T-helper 1 cell treated with Interleukin-12 subunit alpha and Interleukin-12 subunit beta and Interleukin-4 antibody, amounts not matched to agents 30 μg/mL and 1 μg/mL, for 36 hours (primary cell): Measurements from ENCODE around the gene THOC2.
"Not testable (repeated sequence)": the region's sequence is repeated elsewhere in the genome, so short reads cannot be mapped to it uniquely, and the experiment has no call there.

ENCODE experiments used
- H3K27ac Mint-ChIP-seq: one replicate; pipeline ENCODE4 v1.8.0; 2021; ENCODE audit warnings: mild to moderate bottlenecking, mixed read lengths
- H3K27me3 Mint-ChIP-seq: one replicate; pipeline ENCODE4 v1.8.0; 2021; ENCODE audit warnings: low read depth, mixed read lengths
- H3K36me3 Mint-ChIP-seq: one replicate; pipeline ENCODE4 v1.8.0; 2021; ENCODE audit warnings: low read depth, mixed read lengths
- H3K4me1 Mint-ChIP-seq: one replicate; pipeline ENCODE4 v1.8.0; 2021; ENCODE audit warnings: low read depth, mixed read lengths
- H3K4me3 Mint-ChIP-seq: one replicate; pipeline ENCODE4 v1.8.0; 2021; ENCODE audit warnings: mild to moderate bottlenecking, moderate library complexity, mixed read lengths
- H3K9me3 Mint-ChIP-seq: one replicate; pipeline ENCODE4 v1.8.0; 2021; ENCODE audit warnings: mixed read lengths

The THOC2 gene

GRCh38 chrX:123665197-123665596, 67.7 kb downstream of the THOC2 start:
- Mint-ChIP-seq H3K4me3 (no peak overlapping the region), H3K4me1 (no peaks in the 10 kb centered on the region), H3K9me3 (no peaks in the 10 kb centered on the region), H3K27ac (no peak overlapping the region), H3K36me3 (peaks cover 38% of the 10 kb centered on the region), H3K27me3 (no peaks in the 10 kb centered on the region)

- H3K4me1 Mint-ChIP-seq, H3K4me3 Mint-ChIP-seq, H3K27ac Mint-ChIP-seq, H3K27me3 Mint-ChIP-seq, H3K9me3 Mint-ChIP-seq: not testable (repeated sequence)
- peaks cover 37% of the 10 kb centered on the region for H3K36me3 Mint-ChIP-seq
Measured at GRCh38 chrX:123664467-123665167, 68.2 kb downstream of the THOC2 start.

GRCh38 chrX:123663720-123664119, 69.1 kb downstream of the THOC2 start:
- H3K9me3 Mint-ChIP-seq, H3K27me3 Mint-ChIP-seq, H3K4me3 Mint-ChIP-seq, H3K4me1 Mint-ChIP-seq, H3K27ac Mint-ChIP-seq: not testable (repeated sequence)
- peaks cover 34% of the 10 kb centered on the region for H3K36me3 Mint-ChIP-seq

- H3K27me3 Mint-ChIP-seq, H3K4me1 Mint-ChIP-seq, H3K9me3 Mint-ChIP-seq, H3K4me3 Mint-ChIP-seq, H3K27ac Mint-ChIP-seq: not testable (repeated sequence)
- H3K36me3 Mint-ChIP-seq: peaks cover 30% of the 10 kb centered on the region
Measured at GRCh38 chrX:123656507-123656906, 76.3 kb downstream of the THOC2 start.

DNA sequence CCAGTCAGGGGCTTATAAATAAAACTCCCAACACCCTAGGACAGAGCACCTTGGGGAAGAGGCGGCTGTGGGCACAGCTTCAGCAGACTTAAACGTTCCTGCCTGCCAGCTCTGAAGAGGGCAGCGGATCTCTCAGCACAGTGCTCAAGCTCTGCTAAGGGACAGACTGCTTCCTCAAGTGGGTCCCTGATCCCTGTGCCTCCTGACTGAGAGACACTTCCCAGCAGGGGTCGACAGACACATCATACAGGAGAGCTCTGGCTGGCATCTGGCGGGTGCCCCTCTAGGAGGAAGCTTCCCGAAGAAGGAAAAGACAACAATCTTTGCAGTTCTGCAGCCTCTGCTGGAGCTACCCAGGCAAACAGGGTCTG, 84.1 kb downstream of the THOC2 start:
- H3K4me1 Mint-ChIP-seq: peaks cover 19% of the 10 kb centered on the region
- not testable (repeated sequence) for H3K4me3 Mint-ChIP-seq, H3K9me3 Mint-ChIP-seq, H3K27me3 Mint-ChIP-seq, H3K27ac Mint-ChIP-seq
- H3K36me3 Mint-ChIP-seq: peaks cover 15% of the 10 kb centered on the region

DNA sequence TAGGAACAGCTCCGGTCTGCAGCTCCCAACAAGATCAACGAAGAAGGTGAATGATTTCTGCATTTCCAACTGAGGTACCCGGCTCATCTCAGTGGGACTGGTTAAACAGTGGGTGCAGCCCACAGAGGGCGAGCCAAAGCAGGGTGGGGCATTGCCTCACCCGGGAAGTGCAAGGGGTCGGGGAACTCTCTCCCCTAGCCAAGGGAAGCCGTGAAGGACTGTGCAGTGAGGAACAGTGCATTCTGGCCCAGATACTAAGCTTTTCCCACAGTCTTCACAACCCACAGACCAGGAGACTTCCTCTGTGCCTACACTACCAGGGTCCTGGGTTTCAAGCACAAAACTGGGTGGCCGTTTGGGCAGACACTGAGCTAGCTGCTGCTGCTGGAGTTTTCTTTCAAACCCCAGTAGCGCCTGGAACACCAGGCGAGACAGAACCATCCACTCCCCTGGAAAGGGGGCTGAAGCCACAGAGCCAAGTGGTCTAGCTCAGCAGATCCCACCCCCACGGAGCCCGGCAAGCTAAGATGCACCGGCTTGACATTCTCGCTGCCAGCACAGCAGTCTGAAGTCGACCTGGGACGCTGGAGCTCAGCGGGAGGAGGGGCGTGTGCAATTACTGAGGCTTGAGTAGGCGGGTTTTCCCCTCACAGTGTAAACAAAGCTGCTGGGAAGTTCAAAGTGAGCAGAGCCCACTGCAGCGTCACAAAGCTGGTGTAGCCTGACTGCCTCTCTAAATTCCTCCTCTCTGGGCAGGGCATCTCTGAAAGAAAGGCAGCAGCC, 84.6 kb downstream of the THOC2 start:
- no peaks in the 10 kb centered on the region for H3K9me3 Mint-ChIP-seq
- peaks cover 14% of the 10 kb centered on the region for H3K36me3 Mint-ChIP-seq
- peaks cover 19% of the 10 kb centered on the region for H3K4me1 Mint-ChIP-seq
- no peaks in the 10 kb centered on the region for H3K27me3 Mint-ChIP-seq
- no peak overlapping the region for H3K4me3 Mint-ChIP-seq
- H3K27ac Mint-ChIP-seq: no peak overlapping the region

DNA sequence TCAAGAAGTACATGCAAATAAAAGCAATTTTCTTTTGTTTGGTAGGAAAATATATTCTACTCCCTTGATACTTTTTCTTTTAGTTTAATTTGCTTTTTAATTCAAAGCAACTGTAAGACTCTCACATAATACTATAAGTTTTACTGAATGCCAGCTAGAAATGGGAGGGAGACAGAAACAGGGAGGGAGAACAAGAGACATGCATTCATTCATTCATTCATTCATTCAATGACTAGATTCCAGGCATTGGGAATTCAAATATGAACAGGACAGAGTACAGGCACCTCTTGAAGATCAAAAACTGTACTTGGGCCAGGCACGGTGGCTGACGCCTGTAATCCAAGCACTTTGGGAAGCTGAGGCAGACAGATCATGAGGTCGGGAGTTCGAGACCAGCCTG, 85.6 kb downstream of the THOC2 start:
- Mint-ChIP-seq H3K4me1 (peaks cover 18% of the 10 kb centered on the region), H3K4me3 (no peak overlapping the region), H3K27ac (no peak overlapping the region), H3K9me3 (no peaks in the 10 kb centered on the region), H3K27me3 (no peaks in the 10 kb centered on the region), H3K36me3 (peaks cover 9% of the 10 kb centered on the region)

- H3K4me3 Mint-ChIP-seq: no peak overlapping the region
- H3K4me1 Mint-ChIP-seq: peaks cover 6% of the 10 kb centered on the region
- H3K36me3 Mint-ChIP-seq: peaks cover 30% of the 10 kb centered on the region
- H3K9me3 Mint-ChIP-seq: no peaks in the 10 kb centered on the region
- H3K27me3 Mint-ChIP-seq: no peaks in the 10 kb centered on the region
- no peak overlapping the region for H3K27ac Mint-ChIP-seq
Measured at GRCh38 chrX:123629502-123629901, 103.3 kb downstream of the THOC2 start.

DNA sequence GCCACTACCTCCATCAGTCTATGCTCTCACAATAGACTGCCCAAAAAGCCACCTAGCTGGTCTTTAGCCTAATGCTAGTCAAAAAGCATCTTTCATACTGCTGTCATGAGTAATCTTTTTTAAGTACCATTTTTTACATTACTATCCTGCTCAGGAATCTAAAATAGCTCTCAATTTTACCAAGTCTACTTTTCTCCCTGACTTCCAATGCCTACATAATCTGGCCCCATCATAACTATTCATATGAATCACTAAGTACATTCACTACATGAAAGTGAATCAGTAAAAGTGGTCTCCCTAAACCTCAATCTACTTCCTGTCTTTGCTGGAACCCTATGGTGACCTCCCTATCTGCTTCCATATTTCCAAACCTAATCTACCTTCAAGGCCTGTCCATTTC, 105.9 kb downstream of the THOC2 start:
- Mint-ChIP-seq H3K27me3 (no peaks in the 10 kb centered on the region), H3K9me3 (no peaks in the 10 kb centered on the region), H3K27ac (peak overlapping the region; percentile 52), H3K4me1 (peaks cover 6% of the 10 kb centered on the region), H3K36me3 (peaks cover 32% of the 10 kb centered on the region), H3K4me3 (no peak overlapping the region)

DNA sequence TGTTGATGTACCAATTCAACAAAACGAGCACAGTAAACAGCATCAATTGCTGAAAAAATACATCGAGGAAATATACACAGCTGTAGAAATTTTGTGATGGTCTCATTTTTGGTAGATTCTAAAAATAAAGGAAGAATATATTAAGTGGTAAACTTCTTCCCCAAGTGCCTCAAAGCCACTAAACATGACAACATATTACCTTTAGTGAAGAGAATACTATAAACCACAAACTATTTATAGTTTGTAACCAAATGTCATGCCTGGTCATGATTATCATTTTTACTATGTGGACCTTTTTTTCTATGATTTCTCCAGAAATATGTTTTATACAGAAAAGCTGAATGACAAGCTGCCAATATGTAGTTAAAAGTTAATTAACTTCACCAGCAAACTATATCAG, 106.9 kb downstream of the THOC2 start:
- no peaks in the 10 kb centered on the region for H3K27me3 Mint-ChIP-seq
- peaks cover 6% of the 10 kb centered on the region for H3K4me1 Mint-ChIP-seq
- H3K36me3 Mint-ChIP-seq: peaks cover 37% of the 10 kb centered on the region
- no peak overlapping the region for H3K27ac Mint-ChIP-seq
- no peak overlapping the region for H3K4me3 Mint-ChIP-seq
- no peaks in the 10 kb centered on the region for H3K9me3 Mint-ChIP-seq

DNA sequence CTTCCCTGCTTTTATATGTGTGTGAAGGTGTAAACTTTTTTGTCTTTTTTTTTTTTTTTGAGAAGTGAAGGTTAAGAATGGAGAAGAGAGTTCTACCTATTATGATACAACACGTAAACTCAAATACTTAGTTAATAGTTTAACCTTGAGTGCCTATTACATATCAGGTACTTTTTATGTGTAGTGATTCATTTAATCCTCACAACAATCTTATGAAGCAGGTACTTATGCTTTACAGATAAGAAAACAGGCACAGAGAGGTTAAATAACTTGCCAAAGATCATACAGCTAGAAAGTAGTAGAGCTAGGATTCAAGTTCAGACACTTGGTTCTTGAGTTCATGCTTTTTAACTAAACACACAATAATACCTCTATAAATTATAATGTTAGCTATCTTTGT, 107.4 kb downstream of the THOC2 start:
- no peaks in the 10 kb centered on the region for H3K9me3 Mint-ChIP-seq
- H3K36me3 Mint-ChIP-seq: peaks cover 37% of the 10 kb centered on the region
- H3K27ac Mint-ChIP-seq: no peak overlapping the region
- H3K27me3 Mint-ChIP-seq: no peaks in the 10 kb centered on the region
- no peak overlapping the region for H3K4me3 Mint-ChIP-seq
- peaks cover 6% of the 10 kb centered on the region for H3K4me1 Mint-ChIP-seq

- H3K27me3 Mint-ChIP-seq: no peaks in the 10 kb centered on the region
- H3K4me1 Mint-ChIP-seq: peaks cover 1% of the 10 kb centered on the region
- H3K4me3 Mint-ChIP-seq: no peak overlapping the region
- H3K36me3 Mint-ChIP-seq: peaks cover 25% of the 10 kb centered on the region
- H3K27ac Mint-ChIP-seq: no peak overlapping the region
- H3K9me3 Mint-ChIP-seq: no peaks in the 10 kb centered on the region
Measured at GRCh38 chrX:123617007-123617406, 115.8 kb downstream of the THOC2 start.

DNA sequence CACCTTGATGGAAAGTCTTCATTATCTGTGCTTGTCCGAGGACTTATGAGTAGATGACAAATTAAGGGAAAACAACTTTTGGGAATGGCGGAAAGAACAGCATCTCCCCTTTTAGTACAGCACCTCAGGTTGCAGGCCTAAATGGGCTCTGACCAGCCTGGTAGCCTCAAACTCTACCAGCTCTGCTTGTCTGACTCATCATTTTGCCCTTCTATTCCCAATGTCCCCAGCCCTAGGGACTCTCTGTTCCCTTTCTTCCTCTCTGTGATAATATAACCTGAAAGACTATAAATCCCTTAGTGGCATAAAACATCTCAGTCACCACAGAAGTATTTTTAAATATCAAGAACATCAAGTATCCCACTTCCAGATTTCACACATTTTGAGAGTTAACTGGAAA, 121.9 kb downstream of the THOC2 start:
- no peak overlapping the region for H3K4me3 Mint-ChIP-seq

GRCh38 chrX:123607806-123608205, 125.0 kb downstream of the THOC2 start:
- Mint-ChIP-seq H3K27ac (no peak overlapping the region), H3K36me3 (peaks cover 25% of the 10 kb centered on the region), H3K9me3 (no peaks in the 10 kb centered on the region), H3K4me3 (no peak overlapping the region), H3K4me1 (peaks cover 3% of the 10 kb centered on the region), H3K27me3 (no peaks in the 10 kb centered on the region)

More for the DNA sequence above, 121.9 kb downstream of the THOC2 start:
- no peak overlapping the region for H3K27ac Mint-ChIP-seq
- H3K9me3 Mint-ChIP-seq: no peaks in the 10 kb centered on the region
- H3K36me3 Mint-ChIP-seq: peaks cover 35% of the 10 kb centered on the region
- H3K27me3 Mint-ChIP-seq: no peaks in the 10 kb centered on the region
- H3K4me1 Mint-ChIP-seq: peaks cover 3% of the 10 kb centered on the region

- Mint-ChIP-seq H3K27me3 (no peaks in the 10 kb centered on the region), H3K27ac (no peak overlapping the region), H3K9me3 (no peaks in the 10 kb centered on the region), H3K36me3 (peaks cover 27% of the 10 kb centered on the region), H3K4me1 (peaks cover 3% of the 10 kb centered on the region), H3K4me3 (no peak overlapping the region)
Measured at GRCh38 chrX:123607270-123607669, 125.6 kb downstream of the THOC2 start.
